Measurements from ENCODE around the gene PJVK.
"Not testable (repeated sequence)": the region's sequence is repeated elsewhere in the genome, so short reads cannot be mapped to it uniquely, and the experiment has no call there.

The PJVK gene

GRCh38 chr2:178450774-178451525 is at the start of gene PJVK, which contains the start of gene PRKRA:
Gene PJVK, plus strand, starts transcription at chr2:178451378. Its CDS starts 2,032 bp downstream, at chr2:178453410.
Gene PRKRA, minus strand, starts transcription at chr2:178451175. Its CDS starts 145 bp downstream, at chr2:178451030.
- peak; percentile 94 for DNase-seq (ENCODE audit: low spot score)

- DNase-seq (ENCODE audit: low spot score): no peak
Observed at GRCh38 chr2:178401994-178402437, 49.2 kb upstream of the PJVK start.

- no peak for DNase-seq (ENCODE audit: low spot score)
Observed at GRCh38 chr2:178403671-178404306, 47.4 kb upstream of the PJVK start.

- no peak for DNase-seq (ENCODE audit: low spot score)
Observed at GRCh38 chr2:178404368-178404767, 46.8 kb upstream of the PJVK start.

GRCh38 chr2:178409261-178409660 is 41.9 kb upstream of the PJVK start:
- no peak for DNase-seq (ENCODE audit: low spot score)

- DNase-seq (ENCODE audit: low spot score): no peak
Observed at GRCh38 chr2:178412047-178412446, 39.1 kb upstream of the PJVK start.

GRCh38 chr2:178412453-178412852 is 38.7 kb upstream of the PJVK start:
- not testable (repeated sequence) for DNase-seq (ENCODE audit: low spot score)

GRCh38 chr2:178413472-178414265 is 37.5 kb upstream of the PJVK start:
- peak; percentile 68 for DNase-seq (ENCODE audit: low spot score)

GRCh38 chr2:178414266-178415247 is 36.6 kb upstream of the PJVK start:
- DNase-seq (ENCODE audit: low spot score): peak; percentile 81

GRCh38 chr2:178415979-178416378 is 35.2 kb upstream of the PJVK start:
- DNase-seq (ENCODE audit: low spot score): no peak

GRCh38 chr2:178417916-178418315 is 33.3 kb upstream of the PJVK start:
- no peak for DNase-seq (ENCODE audit: low spot score)

- no peak for DNase-seq (ENCODE audit: low spot score)
Observed at GRCh38 chr2:178418426-178418825, 32.8 kb upstream of the PJVK start.

- no peak for DNase-seq (ENCODE audit: low spot score)
Observed at GRCh38 chr2:178419123-178419522, 32.1 kb upstream of the PJVK start.

- DNase-seq (ENCODE audit: low spot score): no peak
Observed at GRCh38 chr2:178420463-178420999, 30.6 kb upstream of the PJVK start.

- DNase-seq (ENCODE audit: low spot score): no peak
Observed at GRCh38 chr2:178422097-178422496, 29.1 kb upstream of the PJVK start.

- DNase-seq (ENCODE audit: low spot score): not testable (repeated sequence)
Observed at GRCh38 chr2:178423746-178424145, 27.4 kb upstream of the PJVK start.

- DNase-seq (ENCODE audit: low spot score): no peak
Observed at GRCh38 chr2:178425255-178425827, 25.8 kb upstream of the PJVK start.

GRCh38 chr2:178426388-178426787 is 24.8 kb upstream of the PJVK start:
- DNase-seq (ENCODE audit: low spot score): no peak

GRCh38 chr2:178427458-178427857 is 23.7 kb upstream of the PJVK start:
- no peak for DNase-seq (ENCODE audit: low spot score)

- DNase-seq (ENCODE audit: low spot score): no peak
Observed at GRCh38 chr2:178428396-178428806, 22.8 kb upstream of the PJVK start.

GRCh38 chr2:178429336-178429735 is 21.8 kb upstream of the PJVK start:
- DNase-seq (ENCODE audit: low spot score): no peak

All from CD4-positive, alpha-beta T cell treated with Interleukin-2 at 100 ng/mL for 4 hours (primary cell).